Smooth muscle cell (in vitro differentiated cells): Measurements from ENCODE around the gene USF2. TPM values are rescaled to one million over a fixed set of nuclear protein-coding genes. Genes with fewer than 3 reads are reported as not detected.

Experiments
- DNase-seq: peaks from one replicate; lab custom pipeline; 2025; ENCODE audit not compliant: unreplicated experiment; lab: John Stamatoyannopoulos, UW
- H2AFZ ChIP-seq: fragments of 200-600 bp; sonication (generic); 2 replicates; pipeline ENCODE4 v1.6.0; 2016; ENCODE audit warnings: antibody characterized with exemption, low read depth, mild to moderate bottlenecking
- H3F3A ChIP-seq: fragments of 200-600 bp; sonication (generic); 2 replicates; pipeline ENCODE4 v1.6.0; 2017; ENCODE audit warnings: antibody characterized with exemption, low read depth
- H3K27ac ChIP-seq: fragments of 200-600 bp; sonication (generic); 2 replicates; pipeline ENCODE4 v1.5.1; 2016; ENCODE audit warnings: low read depth, mild to moderate bottlenecking
- H3K27me3 ChIP-seq: fragments of 200-600 bp; sonication (generic); 2 replicates; pipeline ENCODE4 v1.6.1; 2016; ENCODE audit warnings: low read depth, mild to moderate bottlenecking
- H3K36me3 ChIP-seq: fragments of 200-600 bp; sonication (generic); 2 replicates; pipeline ENCODE4 v1.5.1; 2016; ENCODE audit warnings: low read depth
- H3K4me1 ChIP-seq: fragments of 200-600 bp; sonication (generic); 2 replicates; pipeline ENCODE4 v1.5.1; 2016; ENCODE audit warnings: low read depth
- H3K4me2 ChIP-seq: fragments of 200-600 bp; sonication (generic); 2 replicates; pipeline ENCODE4 v1.6.0; 2016; ENCODE audit warnings: mild to moderate bottlenecking
- H3K4me3 ChIP-seq: fragments of 200-600 bp; sonication (generic); 2 replicates; pipeline ENCODE4 v1.5.1; 2016; ENCODE audit warnings: mild to moderate bottlenecking
- H3K79me2 ChIP-seq: fragments of 200-600 bp; sonication (generic); 2 replicates; pipeline ENCODE4 v1.6.0; 2016; ENCODE audit warnings: low read depth, mild to moderate bottlenecking
- H3K9ac ChIP-seq: fragments of 200-600 bp; sonication (generic); 2 replicates; pipeline ENCODE4 v1.6.0; 2016; ENCODE audit warnings: low read depth
- H3K9me3 ChIP-seq: fragments of 200-600 bp; sonication (generic); replicated peaks from 2 replicates; pipeline ENCODE4 v1.5.1; 2016; ENCODE audit warnings: low read depth
- H4K20me1 ChIP-seq: fragments of 200-600 bp; sonication (generic); 2 replicates; pipeline ENCODE4 v1.6.0; 2016; ENCODE audit warnings: low read depth
- WGBS: methylation state at CpG from one replicate; pipeline ENCODE4 v1.1.7; 2016; ENCODE audit warnings: low lambda C conversion rate; 5-methylcytosine and 5-hydroxymethylcytosine counted together
- polyA plus RNA-seq: library from polyadenylated mRNA; unstranded; fragments of >200 nt; fragmentation: Nextera tagmentation; extraction: Ambion mirVana; gene quantifications from 2 replicates; pipeline ENCODE4 v1.2.1, GENCODE V29; 2016
- total RNA-seq: library from RNA; depleted of rRNA; stranded (reverse); fragments of >200 nt; gene quantifications from 2 replicates; pipeline ENCODE4 v1.2.3, GENCODE V29; 2014
- TF ChIP-seq, protein P1 (sequence below): fragments of 200-600 bp; sonication (generic); IDR thresholded peaks from 2 replicates; pipeline ENCODE4 v1.5.1; 2017; ENCODE audit warnings: borderline replicate concordance, mild to moderate bottlenecking, antibody characterized with exemption; ENCODE audit not compliant: insufficient read depth, poor library complexity, severe bottlenecking

USF2 gene
- total and polyA plus RNA-seq, 2 experiments from 2014 or later: 20.0 to 34.4 TPM

GRCh38 chr19:35322014-35322413 is 53.3 kb downstream of the USF2 start:
- Histone ChIP-seq H3K27ac (no peak overlapping the region), H3F3A (no peaks in the 10 kb centered on the region), H3K4me2 (no peak overlapping the region), H4K20me1 (no peaks in the 10 kb centered on the region), H3K27me3 (peaks cover 6% of the 10 kb centered on the region), H3K79me2 (no peaks in the 10 kb centered on the region), H2AFZ (no peak overlapping the region), H3K4me3 (no peak overlapping the region), H3K4me1 (no peaks in the 10 kb centered on the region), H3K9me3 (no peaks in the 10 kb centered on the region), H3K36me3 (no peaks in the 10 kb centered on the region), H3K9ac (no peak overlapping the region)
- TF ChIP-seq, protein P1, sequence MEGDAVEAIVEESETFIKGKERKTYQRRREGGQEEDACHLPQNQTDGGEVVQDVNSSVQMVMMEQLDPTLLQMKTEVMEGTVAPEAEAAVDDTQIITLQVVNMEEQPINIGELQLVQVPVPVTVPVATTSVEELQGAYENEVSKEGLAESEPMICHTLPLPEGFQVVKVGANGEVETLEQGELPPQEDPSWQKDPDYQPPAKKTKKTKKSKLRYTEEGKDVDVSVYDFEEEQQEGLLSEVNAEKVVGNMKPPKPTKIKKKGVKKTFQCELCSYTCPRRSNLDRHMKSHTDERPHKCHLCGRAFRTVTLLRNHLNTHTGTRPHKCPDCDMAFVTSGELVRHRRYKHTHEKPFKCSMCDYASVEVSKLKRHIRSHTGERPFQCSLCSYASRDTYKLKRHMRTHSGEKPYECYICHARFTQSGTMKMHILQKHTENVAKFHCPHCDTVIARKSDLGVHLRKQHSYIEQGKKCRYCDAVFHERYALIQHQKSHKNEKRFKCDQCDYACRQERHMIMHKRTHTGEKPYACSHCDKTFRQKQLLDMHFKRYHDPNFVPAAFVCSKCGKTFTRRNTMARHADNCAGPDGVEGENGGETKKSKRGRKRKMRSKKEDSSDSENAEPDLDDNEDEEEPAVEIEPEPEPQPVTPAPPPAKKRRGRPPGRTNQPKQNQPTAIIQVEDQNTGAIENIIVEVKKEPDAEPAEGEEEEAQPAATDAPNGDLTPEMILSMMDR: no peak
- 95% methylated on average over 9 of the region's 9 CpGs for WGBS
- no peak for DNase-seq

GRCh38 chr19:35327642-35328041 is 58.9 kb downstream of the USF2 start:
- Histone ChIP-seq H3K36me3 (no peaks in the 10 kb centered on the region), H3K4me3 (no peak overlapping the region), H3K4me1 (no peaks in the 10 kb centered on the region), H4K20me1 (no peaks in the 10 kb centered on the region), H3K9ac (no peak overlapping the region), H3K79me2 (no peaks in the 10 kb centered on the region), H3K9me3 (no peaks in the 10 kb centered on the region), H3K27ac (no peak overlapping the region), H3K4me2 (no peak overlapping the region), H2AFZ (no peak overlapping the region), H3K27me3 (peaks cover 6% of the 10 kb centered on the region), H3F3A (no peaks in the 10 kb centered on the region)
- DNase-seq: no peak
- TF ChIP-seq, protein P1: no peak
- WGBS: 75% methylated on average over 4 of the region's 4 CpGs

DNA sequence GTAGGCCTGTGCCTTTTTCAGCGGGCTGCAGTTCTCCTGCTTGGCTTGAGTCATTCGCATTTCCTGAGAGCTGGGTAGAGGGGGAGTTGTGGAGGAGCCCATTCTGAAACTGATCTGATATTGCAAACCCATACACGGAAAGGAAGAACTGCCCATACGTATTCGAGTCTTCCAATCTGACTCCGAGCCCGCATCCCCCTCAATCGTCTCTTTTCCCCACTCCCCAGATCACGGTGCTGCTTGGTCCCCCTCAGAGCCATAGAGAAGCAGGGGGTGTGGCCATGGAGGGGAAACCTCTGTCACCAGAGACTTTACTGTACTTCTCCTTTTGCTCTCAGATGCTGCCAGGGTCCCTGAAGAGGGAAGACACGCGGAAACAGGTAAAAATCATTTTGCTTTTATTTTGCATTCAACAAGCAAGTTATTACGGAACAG is 60.1 kb downstream of the USF2 start, which contains the start of gene CD22:
Gene CD22, plus strand, starts transcription at position 337 of the 435 bp plus-strand sequence. CDS start 2,854 bp downstream, outside the sequence.
- TF ChIP-seq, protein P1: no peak
- no peaks in the 10 kb centered on the region for H3K4me1 ChIP-seq
- no peak within 1 kb of the TSS for H3K4me2 ChIP-seq
- no peaks in the 10 kb centered on the region for H3K36me3 ChIP-seq
- DNase-seq: no peak
- no peaks in the 10 kb centered on the region for H3K79me2 ChIP-seq
- no peaks in the 10 kb centered on the region for H3F3A ChIP-seq
- no peak within 1 kb of the TSS for H3K27ac ChIP-seq
- no peak within 1 kb of the TSS for H3K4me3 ChIP-seq
- no peaks in the 10 kb centered on the region for H4K20me1 ChIP-seq
- peaks cover 6% of the 10 kb centered on the region for H3K27me3 ChIP-seq
- H2AFZ ChIP-seq: no peak within 1 kb of the TSS
- H3K9me3 ChIP-seq: no peaks in the 10 kb centered on the region
- WGBS: 79% methylated on average over 12 of the region's 12 CpGs
- H3K9ac ChIP-seq: no peak within 1 kb of the TSS

DNA sequence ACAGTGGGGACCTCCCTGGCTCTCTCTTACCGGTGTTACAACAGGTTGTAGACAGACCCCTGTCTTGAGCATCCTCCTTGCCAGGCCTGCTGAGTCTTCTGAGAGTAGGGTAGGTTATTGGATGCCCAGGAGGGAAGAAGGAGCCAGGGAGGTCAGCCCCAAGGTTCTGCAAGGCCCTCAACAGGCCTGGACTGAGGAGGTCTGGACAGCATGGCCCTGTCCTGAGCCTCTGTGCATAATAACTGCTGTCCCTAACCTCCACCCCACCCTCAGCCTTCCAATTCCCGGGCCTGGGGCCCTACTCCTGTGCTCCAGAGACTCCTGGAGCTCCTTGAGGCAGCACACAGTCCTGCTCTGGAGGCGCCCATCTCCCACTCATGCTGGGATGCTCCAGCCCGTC is 60.6 kb downstream of the USF2 start:
- Histone ChIP-seq H3K9ac (no peak overlapping the region), H2AFZ (no peak overlapping the region), H3K79me2 (no peaks in the 10 kb centered on the region), H3K27me3 (peaks cover 6% of the 10 kb centered on the region), H3K27ac (no peak overlapping the region), H3F3A (no peaks in the 10 kb centered on the region), H3K4me1 (no peaks in the 10 kb centered on the region), H3K36me3 (no peaks in the 10 kb centered on the region), H4K20me1 (no peaks in the 10 kb centered on the region), H3K4me3 (no peak overlapping the region), H3K9me3 (no peaks in the 10 kb centered on the region), H3K4me2 (no peak overlapping the region)
- 91% methylated on average over 4 of the region's 4 CpGs for WGBS
- no peak for DNase-seq
- TF ChIP-seq, protein P1: no peak
